Dermis blood vessel endothelial cell (primary cell): Measurements from ENCODE around the gene TCIRG1. TPM values are rescaled to one million over a fixed set of nuclear protein-coding genes. Genes with fewer than 3 reads are reported as not detected.
"Not testable (repeated sequence)": the region's sequence is repeated elsewhere in the genome, so short reads cannot be mapped to it uniquely, and the experiment has no call there.

Experiments
- DNase-seq: peaks from one replicate; pipeline ENCODE4 v3.0.0; 2010
- total RNA-seq: library from RNA; depleted of rRNA; stranded (reverse); fragments of >200 nt; gene quantifications from 2 replicates; pipeline ENCODE4 v1.2.3, GENCODE V29; 2014

TCIRG1 gene, protein sequence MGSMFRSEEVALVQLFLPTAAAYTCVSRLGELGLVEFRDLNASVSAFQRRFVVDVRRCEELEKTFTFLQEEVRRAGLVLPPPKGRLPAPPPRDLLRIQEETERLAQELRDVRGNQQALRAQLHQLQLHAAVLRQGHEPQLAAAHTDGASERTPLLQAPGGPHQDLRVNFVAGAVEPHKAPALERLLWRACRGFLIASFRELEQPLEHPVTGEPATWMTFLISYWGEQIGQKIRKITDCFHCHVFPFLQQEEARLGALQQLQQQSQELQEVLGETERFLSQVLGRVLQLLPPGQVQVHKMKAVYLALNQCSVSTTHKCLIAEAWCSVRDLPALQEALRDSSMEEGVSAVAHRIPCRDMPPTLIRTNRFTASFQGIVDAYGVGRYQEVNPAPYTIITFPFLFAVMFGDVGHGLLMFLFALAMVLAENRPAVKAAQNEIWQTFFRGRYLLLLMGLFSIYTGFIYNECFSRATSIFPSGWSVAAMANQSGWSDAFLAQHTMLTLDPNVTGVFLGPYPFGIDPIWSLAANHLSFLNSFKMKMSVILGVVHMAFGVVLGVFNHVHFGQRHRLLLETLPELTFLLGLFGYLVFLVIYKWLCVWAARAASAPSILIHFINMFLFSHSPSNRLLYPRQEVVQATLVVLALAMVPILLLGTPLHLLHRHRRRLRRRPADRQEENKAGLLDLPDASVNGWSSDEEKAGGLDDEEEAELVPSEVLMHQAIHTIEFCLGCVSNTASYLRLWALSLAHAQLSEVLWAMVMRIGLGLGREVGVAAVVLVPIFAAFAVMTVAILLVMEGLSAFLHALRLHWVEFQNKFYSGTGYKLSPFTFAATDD
- 81.3 and 110 TPM in 2 replicates for total RNA-seq

DNA sequence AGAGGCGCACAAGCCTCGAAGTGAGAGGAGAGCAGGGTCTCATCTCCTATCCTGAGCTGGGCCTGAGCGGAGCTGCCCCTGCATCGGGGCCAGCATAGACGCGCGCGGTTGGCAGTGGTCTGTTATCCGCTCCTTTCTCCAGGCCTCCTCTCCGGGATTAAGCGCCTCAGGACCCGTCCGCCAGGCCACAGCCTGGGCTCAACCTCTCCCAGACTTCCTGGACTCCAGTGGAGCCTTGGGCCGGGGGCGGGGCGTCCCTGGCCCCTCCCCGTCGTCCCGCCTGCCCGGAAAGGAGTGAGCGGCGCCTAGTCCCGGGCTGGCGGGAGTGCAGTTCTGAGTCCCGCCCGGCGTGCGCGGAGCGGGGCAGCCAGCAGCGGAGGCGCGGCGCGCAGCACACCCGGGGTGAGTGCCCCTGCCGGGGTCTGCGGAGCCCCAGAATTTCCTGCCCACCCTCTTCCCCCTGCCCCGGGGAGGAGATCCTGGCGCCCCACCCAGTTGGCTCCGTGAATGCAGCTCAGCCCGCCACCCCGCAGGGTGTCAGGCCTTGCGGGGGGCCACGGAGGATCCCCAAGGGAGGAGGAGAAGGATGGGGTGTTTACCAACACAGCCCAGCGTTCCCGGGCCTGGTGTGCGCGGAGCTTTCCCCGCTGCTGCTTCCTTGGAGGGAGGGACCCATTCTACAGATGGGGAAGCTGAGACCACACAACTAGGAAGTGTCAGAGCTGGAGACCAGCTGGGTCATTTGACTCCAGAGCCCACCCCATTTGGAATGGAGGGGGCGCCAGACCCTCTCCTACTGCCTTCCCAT, at the start of gene TCIRG1:
Gene TCIRG1 (plus strand): TSS at position 308 of the 808 bp plus-strand sequence. CDS start 2,247 bp downstream, outside the sequence.
- DNase-seq = peak; percentile 89

DNA sequence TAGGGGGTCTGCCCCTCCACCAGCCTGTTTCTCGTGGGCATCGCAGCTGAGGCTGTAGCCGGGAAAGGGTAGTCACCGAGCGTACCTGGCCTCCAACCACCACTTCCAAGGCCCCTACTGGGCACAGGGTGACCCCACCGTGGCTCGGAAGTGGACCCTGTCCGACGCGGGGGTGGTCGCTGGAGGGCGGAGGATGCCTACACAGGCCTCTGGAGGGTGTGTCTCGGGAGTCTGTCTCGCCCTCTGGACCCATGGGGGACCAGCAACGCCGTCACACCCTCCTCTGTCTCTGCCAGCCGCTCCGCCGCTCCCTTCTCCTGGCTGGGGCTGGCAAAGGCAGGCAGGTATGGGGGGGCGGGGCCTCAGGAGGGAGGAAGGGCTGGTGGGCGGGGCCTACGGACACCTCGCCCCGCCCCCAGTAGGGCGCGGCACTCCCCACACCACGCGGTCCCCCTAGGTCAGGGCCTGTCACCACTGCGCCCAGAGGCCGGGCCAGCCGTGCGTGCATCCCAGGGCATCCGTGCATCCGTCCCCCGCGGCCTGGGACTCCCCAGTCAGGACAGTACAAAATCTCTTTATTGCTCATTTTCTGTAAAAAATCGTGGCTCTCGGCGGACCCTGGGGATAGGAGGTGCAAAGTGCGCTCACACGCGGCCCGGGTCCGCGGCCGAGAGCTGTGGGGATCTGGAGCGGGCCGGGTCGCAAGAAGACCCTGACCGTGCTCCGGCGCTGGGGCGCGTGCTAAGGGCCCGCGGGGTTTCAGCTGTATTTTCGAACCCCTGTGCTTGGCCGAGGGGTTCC, 48.1 kb upstream of the TCIRG1 start:
- DNase-seq = not testable (repeated sequence)

DNA sequence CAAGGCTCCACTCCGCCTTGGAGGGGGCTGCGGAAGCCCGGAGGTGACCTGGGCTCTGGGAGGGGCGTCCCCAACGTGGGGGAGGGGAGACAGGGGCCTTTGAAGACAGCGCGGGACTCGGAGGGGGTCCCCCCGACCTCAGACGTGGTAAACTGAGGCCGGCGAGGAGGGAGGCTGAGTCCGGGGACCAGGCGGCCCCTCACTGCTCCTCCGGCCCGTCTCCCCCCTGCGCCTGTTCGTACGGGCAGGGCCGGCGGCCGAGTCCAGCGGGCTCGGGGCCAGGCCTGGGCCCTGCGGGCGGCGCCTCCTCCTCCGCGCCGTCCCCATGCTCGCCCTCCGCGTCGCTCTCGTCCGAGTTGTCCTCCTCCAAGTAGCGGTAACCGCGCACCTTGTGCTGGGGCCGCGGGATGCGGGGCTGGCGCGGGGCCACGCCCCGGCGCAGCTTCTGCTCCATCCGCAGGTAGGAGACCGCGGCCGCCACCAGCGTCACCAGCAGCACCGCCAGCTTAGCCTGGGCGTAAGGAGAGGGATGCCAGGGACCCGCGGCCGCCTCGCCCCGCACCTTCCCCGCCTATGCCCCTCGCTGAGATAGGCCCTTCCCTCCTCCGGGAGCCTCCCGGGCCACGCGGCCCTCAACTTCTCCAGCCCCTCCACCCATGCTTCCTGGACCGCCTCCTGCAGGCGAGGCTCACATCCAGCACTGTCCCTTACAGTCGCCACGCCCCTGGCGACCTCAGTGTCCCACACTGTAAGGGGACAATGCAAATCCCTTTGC, 47.3 kb upstream of the TCIRG1 start:
- not testable (repeated sequence) for DNase-seq

GRCh38 chr11:67993821-67994220, 45.0 kb upstream of the TCIRG1 start:
- peak; percentile 31 for DNase-seq

GRCh38 chr11:67994387-67994786, 44.4 kb upstream of the TCIRG1 start:
- not testable (repeated sequence) for DNase-seq

DNA sequence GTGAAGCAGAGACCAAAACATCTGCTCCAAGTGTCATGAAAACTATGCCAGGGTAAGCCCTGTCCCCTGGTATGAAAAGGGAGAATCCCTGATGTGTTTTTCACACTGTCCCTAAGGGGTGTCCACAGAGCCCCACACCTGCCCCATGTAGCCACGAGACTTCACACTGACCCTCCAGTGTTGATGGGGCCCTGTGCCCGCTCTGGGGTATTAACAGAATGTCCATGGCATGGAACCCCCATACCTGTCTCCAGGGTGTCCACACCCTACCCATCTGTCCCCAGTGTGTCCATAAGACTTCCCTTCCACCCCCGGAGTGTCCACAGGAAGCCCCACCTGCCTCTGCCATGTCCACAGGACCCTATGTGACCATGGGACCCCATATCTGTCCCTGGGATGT, 43.7 kb upstream of the TCIRG1 start:
- not testable (repeated sequence) for DNase-seq

DNA sequence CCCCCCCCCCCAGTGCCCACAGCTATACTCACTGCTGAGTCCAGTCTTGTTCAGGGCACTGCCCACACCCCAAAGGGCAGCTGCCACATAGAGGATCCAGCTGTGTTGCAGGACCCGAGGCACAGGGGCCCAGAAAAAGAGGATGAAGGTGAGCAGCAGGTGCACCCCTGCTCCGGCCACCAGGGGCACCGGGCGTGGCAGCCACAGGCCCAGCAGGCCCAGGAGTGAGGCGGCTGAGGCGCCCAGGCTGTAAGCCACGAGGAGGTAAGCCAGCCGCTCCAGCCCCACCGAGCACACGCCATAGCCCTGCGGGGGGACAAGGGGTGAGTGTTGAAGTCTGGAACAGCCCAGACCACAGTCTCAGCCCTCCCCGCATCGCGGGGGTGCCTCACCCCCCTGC, 43.2 kb upstream of the TCIRG1 start:
- not testable (repeated sequence) for DNase-seq

DNA sequence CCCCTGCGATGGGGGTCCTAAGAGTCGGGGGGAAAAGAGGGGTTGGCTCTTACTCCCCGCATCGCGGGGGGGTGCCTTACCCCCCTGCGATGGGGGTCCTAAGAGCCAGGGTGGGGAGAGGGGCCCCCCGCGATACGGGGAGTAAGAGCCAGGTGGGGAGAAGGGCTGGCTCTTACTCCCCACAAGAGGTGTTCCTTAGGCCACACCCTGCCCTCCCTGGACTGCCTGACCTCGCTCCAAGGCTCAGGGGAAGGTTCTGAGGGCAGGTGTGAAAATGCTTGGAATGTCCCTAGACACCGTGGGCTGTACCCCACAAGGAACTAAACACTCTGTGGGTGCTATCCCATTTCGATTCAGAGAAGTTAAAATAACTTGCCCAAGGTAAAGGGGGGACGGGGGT, 42.8 kb upstream of the TCIRG1 start:
- DNase-seq = no peak

DNA sequence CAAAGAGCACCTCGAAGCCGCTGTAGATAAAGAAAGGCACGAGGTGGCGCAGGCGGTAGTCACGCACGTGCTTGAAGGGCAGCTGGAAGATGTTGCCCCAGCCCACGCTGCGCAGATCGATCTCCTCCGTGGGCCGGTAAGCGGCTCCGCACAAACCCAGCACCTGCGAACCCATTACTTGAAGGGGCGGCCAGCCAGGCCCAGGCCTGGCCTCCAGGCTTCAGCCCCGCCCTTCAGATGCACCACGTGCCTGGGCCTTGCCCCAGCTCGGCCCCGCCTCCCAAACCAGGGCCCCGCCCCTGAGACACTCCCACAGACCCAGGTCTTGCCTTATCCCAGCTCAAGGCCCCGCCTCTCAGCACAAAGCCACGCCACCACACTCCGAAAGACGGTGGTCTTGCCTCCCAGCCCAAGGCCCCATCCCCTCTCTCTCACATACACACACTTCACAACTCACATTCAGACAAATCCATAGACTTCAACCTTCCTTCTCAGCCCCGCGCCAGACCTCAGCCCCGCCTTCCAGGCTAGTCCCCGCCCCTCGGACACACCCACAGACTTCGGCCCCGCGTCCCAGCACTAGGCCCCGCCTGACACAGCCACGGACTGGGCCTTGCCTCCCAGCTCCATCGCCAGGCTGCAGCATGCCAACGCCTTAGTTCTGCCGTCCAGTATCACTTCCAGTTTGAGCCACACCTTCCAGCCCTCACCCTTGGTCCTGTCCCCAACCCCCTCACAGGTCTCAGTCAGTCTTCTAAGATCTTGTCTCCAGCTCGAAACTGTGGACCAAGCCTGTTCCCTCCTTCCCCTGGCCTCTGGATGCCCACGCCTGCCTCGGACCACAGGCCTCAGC, 42.0 kb upstream of the TCIRG1 start:
- DNase-seq = peak; percentile 37

- no peak for DNase-seq
Measured at GRCh38 chr11:67997475-67997921, 41.3 kb upstream of the TCIRG1 start.

- no peak for DNase-seq
Measured at GRCh38 chr11:67998150-67999045, 40.4 kb upstream of the TCIRG1 start.

GRCh38 chr11:67999201-67999629, 39.6 kb upstream of the TCIRG1 start:
- DNase-seq = no peak

DNA sequence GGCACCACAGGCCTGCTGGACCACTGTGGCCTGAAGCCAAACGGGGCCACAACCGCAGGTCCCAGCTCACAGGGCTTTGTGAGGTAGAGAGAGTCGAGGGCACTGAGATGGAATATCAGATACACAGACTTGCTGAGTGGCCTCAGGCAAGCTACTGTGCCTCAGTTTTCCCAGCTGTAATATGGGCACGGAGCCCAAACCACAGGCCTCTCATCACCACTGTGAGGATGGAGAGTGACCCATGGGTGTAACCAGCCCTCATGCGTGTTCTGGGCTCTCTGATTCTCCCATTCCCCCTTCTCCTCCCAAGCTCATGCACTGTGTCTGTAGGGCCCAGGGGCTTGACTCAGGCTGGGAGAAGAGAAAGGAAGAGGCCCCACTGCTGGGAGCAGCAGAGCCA, 39.1 kb upstream of the TCIRG1 start:
- no peak for DNase-seq

DNA sequence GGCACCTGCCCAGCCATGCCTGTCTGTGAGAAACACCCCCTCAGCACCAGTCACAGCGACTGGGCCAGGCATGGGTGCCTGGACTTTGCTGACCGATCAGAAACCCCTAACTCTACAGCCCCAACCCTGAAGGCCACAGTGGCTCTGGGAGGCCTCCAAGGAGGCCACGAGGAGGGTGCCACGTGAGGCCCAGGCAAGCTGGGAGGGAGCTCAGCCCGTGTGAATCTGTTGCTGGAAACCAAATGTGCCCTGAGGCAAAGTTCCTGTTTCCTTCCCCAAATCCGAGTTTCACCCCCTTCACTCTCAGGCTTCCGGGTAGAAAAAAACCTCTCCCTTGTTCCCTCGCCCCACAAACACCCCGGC, 36.3 kb upstream of the TCIRG1 start:
- DNase-seq = no peak

DNA sequence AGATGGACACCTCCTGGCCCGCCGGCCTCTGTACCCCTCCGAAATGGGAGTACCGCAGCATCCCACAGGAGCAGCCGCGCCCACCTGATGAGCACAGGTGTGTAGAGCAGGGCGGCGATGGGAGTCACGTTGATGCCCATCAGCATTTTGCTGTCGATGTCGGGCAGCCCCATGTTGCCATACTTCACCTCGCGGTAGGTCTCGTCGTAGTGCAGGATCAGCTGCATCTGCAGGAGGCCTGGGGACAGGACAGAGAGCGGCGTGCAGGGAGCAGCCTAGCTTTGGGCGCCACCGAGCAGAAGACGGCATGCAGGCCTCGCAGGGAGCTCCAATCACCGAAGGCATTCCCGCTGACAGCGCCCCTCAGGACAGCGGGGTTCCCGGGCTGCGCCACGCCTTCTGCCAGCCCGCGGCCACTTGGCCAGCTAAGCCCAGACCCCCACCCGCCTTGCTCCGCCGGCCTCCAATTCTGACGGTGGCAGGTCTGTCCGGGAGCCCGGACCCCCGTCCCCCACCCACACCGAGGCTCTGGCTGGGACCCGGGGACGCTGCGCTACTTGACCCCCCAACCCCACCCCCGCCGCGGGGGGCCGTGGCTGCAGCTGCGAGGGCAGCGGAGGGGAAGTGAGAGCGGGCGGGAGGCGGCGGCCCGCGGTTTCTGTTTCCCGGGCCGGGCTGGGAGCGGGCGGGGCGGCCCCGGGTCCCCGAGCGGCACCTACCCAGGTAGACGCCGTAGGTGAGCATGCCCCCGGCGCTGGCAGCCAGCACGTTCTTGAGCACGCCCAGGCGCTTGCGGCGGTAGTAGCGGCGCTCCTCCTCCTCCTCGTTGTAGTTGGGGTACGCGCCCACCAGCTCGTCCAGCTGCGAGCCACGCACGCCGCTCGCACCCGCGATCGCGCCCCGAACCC, 35.6 kb upstream of the TCIRG1 start:
- no peak for DNase-seq

DNA sequence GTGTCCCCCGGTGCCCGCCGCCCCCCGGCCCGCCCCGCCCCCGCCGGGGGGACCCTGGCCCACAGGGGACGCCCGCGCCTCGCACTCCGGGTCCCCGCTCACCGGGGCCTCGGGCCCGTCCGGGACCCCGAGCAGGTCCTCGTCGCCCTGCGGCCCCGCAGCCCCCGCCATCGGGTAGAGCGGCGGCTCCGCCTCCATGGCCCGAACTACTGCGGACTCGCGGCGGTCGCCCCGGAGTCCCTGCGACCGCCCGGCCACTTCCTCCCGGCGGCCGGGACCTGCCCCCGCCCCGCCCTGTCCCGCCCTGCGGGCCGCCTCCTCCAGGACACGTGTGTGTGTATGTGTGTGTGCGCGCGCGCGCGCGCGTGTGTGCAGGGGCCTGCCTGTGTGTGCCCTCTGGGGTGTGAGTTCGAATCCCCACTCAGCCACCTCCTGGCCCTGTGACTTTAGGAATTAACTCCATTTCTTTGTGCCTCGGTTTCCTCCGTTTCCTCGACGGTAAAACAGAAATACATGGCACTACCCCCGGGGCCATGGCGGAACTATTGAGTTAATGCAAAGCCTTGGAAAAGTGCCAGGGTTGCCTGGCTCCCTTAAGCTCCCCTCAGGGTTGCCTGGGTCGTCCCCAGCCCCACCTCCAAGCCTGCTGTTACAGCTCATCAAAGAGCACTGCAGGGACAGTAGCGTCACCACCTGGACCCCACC, 34.8 kb upstream of the TCIRG1 start, which contains the start of gene UNC93B1:
Gene UNC93B1 (minus strand): TSS at position 252 of the 705 bp plus-strand sequence. CDS start 54 bp downstream, at position 198.
- DNase-seq = peak; percentile 79
